Fibroblast of skin of abdomen (primary cell): ENCODE measurements around the gene ENDOD1. TPM values are rescaled to one million over a fixed set of nuclear protein-coding genes. Genes with fewer than 3 reads are reported as not detected.
"Not testable (repeated sequence)": the region's sequence is repeated elsewhere in the genome, so short reads cannot be mapped to it uniquely, and the experiment has no call there.

Experiments used
- DNase-seq: peaks from one replicate; pipeline ENCODE4 v3.0.0-alpha.2; 2013
- polyA plus RNA-seq, 2 experiments: library from polyadenylated mRNA; unstranded; fragments of 120-200 nt; gene quantifications; one replicate each; pipeline ENCODE4 v1.2.1, GENCODE V29; 2013; ENCODE audit not compliant: insufficient read length in 2 of 2

Gene ENDOD1
- polyA plus RNA-seq (2013, experiment 1 of 2; ENCODE audit: insufficient read length): 16.4 TPM
- polyA plus RNA-seq (2013, experiment 2 of 2; ENCODE audit: insufficient read length): 16.7 TPM

- DNase-seq: peak; percentile 86
These were observed at the start of gene ENDOD1 for GRCh38 chr11:95089620-95090542. TSS of gene ENDOD1 (plus strand) at chr11:95089846. CDS start at chr11:95089928, 82 bp downstream.

GRCh38 chr11:95042239-95042638, 47.4 kb upstream of the ENDOD1 start:
- DNase-seq: no peak

- DNase-seq: no peak
These were observed 46.7 kb upstream of the ENDOD1 start for GRCh38 chr11:95042906-95043305.

GRCh38 chr11:95044010-95044409, 45.6 kb upstream of the ENDOD1 start:
- no peak for DNase-seq

- no peak for DNase-seq
These were observed 43.8 kb upstream of the ENDOD1 start for GRCh38 chr11:95045812-95046211.

GRCh38 chr11:95049122-95049521, 40.5 kb upstream of the ENDOD1 start, which contains the start of gene KDM4F:
TSS of gene KDM4F (plus strand) at chr11:95049422.
- DNase-seq: not testable (repeated sequence)

- DNase-seq: no peak
These were observed 38.9 kb upstream of the ENDOD1 start for GRCh38 chr11:95050595-95051202.

GRCh38 chr11:95054356-95054755, 35.3 kb upstream of the ENDOD1 start:
- DNase-seq: no peak

GRCh38 chr11:95055283-95055897, 34.3 kb upstream of the ENDOD1 start:
- no peak for DNase-seq

GRCh38 chr11:95057959-95058358, 31.7 kb upstream of the ENDOD1 start:
- no peak for DNase-seq

GRCh38 chr11:95058621-95059020, 31.0 kb upstream of the ENDOD1 start:
- peak; percentile 74 for DNase-seq

GRCh38 chr11:95059046-95059445, 30.6 kb upstream of the ENDOD1 start:
- no peak for DNase-seq

GRCh38 chr11:95065336-95065735, 24.3 kb upstream of the ENDOD1 start:
- DNase-seq: no peak

- no peak for DNase-seq
These were observed 23.0 kb upstream of the ENDOD1 start, which contains the start of gene SRSF8 for GRCh38 chr11:95066716-95067038. TSS of gene SRSF8 (plus strand) at chr11:95066919. CDS start at chr11:95067227, 308 bp downstream.

- DNase-seq: peak; percentile 79
These were observed 22.4 kb upstream of the ENDOD1 start for GRCh38 chr11:95067039-95067840.

- DNase-seq: no peak
These were observed 21.8 kb upstream of the ENDOD1 start for GRCh38 chr11:95067841-95068219.

- peak; percentile 89 for DNase-seq
These were observed 21.1 kb upstream of the ENDOD1 start for GRCh38 chr11:95068549-95068948.

- no peak for DNase-seq
These were observed 19.2 kb upstream of the ENDOD1 start for GRCh38 chr11:95070471-95070870.

GRCh38 chr11:95072948-95073347, 16.7 kb upstream of the ENDOD1 start:
- no peak for DNase-seq

GRCh38 chr11:95074792-95075563, 14.7 kb upstream of the ENDOD1 start:
- no peak for DNase-seq

GRCh38 chr11:95076416-95076815, 13.2 kb upstream of the ENDOD1 start:
- peak; percentile 40 for DNase-seq

- DNase-seq: no peak
These were observed 12.7 kb upstream of the ENDOD1 start for GRCh38 chr11:95076981-95077380.
